ENCODE results near the gene FAM118A.
A peak's percentile ranks its signal among the peaks of the same experiment; 100 is the strongest.
"Not testable (repeated sequence)": the region's sequence is repeated elsewhere in the genome, so short reads cannot be mapped to it uniquely, and the experiment has no call there.

FAM118A gene

GRCh38 chr22:45309422-45310227, at the start of gene FAM118A:
Gene FAM118A (plus strand): TSS chr22:45309934. CDS start chr22:45322380, 12,446 bp downstream.
- peak; percentile 87 for DNase-seq

DNA sequence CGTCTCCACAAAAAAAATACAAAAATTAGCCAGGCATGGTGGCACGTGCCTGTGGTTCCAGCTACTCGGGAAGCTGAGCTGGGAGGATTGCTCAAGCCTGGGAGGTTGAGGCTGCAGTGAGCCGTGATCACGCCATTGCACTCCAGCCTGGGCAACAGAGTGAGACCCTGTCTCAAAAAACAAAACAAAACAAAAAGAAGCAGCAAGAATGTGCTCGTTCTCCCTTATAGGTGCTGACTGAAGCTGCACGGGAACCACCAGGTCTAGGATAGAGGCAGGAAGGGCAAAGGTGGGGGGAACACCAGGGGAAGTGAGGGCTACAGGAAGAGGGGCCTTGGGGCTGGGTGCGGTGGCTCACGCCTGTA, 49.4 kb upstream of the FAM118A start:
- not testable (repeated sequence) for DNase-seq

DNA sequence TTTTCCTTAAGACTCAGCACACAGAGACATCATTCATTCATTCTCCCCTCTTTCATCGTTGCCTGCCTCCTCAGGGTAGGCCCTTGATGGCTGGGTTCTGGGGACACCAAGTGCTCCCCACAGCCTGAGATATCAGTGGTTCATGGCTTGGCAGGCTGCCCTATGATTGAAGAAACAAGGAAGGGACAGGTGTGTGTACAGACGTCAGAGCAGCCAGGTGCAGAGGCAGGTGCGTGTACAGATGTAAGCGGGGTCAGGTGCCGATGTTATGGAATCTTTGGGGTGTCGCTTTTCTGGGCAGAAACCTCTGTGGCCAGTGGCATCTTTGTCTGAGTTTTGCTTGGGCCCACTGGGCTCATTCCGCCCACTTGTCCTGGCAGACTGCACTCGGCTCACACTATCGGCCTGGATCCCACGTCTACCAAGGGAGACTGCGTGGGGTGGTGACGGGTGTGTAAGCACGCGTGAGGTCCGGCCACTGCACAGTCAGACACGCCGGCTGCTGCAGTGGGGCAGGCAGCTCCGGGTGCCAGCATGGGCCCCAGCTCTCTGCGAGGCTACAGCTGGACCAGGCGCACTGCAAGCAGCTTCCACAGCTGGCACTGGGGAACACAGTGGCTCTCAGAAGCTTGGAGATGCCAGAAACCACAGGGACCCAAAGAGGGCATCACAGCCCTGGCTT, 48.2 kb upstream of the FAM118A start:
- DNase-seq, result no peak

GRCh38 chr22:45262195-45262930, 47.4 kb upstream of the FAM118A start:
- no peak for DNase-seq

- DNase-seq, result peak; percentile 44
Observed at GRCh38 chr22:45262931-45263462, 46.7 kb upstream of the FAM118A start.

DNA sequence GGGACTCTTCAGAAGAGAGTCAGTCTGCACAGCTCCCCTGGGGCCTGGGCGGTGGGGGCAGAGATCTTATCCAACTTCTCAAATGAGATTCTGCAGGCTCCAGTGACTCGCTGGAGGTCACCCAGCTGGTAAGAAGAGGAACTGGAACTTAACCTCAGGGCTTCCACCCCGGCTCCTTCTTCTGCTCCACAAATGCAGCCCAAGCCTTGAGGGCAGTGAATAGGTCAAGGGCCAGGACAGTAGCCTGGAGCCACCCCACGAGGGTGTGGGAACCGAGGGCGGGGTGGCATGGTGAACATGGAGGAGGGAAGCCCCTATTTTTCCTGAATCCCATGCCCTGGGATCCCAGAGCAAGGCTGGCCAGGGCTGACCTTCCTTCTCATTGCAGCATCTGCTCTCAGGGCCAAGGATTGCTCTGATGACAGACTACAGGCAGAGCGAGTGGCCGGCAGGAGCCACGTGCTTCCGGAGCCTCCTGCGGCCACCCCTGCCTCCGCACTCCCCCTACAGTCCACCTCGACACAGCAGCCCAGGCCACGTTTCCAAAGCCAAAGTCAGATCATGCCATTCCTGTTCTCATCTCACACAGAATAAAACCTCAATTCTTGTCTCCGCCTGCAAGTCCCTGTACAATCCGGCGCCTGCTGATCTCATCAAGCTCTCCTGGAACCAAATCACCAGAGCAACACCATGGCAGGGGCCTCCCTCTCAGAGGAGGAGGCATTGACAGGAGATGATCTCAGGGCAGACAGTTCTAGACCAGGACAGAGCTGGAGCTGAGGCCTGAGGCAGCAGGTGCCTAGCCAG, 46.1 kb upstream of the FAM118A start:
- DNase-seq, result no peak

GRCh38 chr22:45265535-45265934, 44.2 kb upstream of the FAM118A start:
- DNase-seq, result no peak

DNA sequence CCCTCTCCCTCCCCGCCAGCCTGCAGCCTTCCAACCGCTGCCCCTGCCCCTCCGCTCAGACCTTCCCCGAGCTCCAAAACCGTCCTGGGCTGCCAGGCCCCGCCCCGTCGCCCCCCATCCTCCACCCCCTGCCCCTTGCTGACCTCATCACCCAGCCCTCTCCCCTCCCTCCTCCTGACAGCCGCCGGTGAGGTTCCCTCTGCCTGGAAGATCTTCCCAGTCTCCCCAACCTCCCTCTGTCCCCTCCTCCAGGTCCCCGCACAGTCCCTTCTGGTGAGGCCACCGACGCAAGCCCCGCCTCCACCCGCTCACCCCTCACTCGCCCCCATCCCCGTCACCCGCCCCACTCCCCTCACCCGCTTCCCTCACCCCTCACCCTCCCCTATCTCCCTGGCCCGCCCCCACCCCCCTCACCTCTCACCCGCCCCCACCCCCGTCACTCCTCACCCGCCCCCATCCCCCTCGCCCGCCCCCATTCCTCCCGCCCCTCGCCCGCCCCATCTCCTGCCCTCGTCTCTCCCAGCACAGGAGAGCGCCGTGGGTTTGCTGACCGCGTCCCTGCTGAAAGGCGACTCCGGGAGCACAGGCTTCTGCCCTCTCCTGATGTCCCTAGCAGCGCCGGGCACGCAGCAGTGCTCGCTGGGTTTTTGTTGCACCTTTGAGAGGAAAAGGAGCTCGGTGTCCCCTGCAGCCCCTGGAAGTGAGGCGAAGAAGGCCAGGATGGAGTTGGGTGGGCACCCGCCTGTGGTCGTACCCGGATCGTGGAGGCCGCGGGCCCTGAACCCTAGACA, 41.4 kb upstream of the FAM118A start:
- DNase-seq, result peak; percentile 27

DNA sequence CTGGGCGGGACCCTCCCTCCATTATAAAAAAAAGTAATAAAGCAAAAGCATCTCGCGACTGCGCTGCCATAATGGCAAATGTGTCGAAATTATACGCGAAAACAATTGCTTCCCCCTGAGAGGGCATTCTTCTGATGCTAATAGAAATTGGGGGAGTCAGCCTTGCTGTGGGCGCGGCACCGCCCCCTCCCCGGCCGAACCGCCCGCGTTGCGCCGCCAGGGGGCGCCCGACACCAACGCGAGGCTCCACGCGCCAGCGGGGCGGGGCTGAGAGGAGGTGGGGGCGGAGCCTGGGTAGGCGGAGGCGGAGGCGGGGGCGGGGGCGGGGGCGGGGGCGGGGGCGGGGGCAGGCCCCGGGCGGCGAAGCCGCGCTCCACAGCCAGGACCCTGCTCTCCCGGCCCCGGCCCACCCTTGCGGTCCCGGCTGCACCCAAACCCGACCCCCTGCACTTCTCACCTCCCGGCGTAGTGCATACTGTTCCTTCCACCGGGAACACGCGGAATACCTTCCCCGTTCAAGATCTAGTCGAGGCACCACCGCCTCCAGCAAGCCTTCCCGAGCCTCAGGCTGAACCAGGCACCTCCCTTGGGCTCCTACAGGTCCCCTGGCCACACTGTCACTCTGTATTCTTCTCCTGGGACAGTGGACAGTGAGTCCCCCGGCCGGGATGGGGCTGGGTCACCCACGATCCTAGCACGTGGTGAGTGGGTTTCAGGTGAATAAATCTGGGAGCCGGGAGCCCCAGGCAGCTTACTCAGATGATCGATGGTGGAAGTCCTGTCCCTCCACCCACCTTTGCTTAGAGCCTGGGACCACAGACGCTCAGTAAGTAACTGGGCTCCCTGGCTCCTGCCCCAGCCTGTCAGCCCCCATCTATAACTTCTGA, 40.5 kb upstream of the FAM118A start:
- DNase-seq, result peak; percentile 53

GRCh38 chr22:45270095-45271020, 39.4 kb upstream of the FAM118A start:
- DNase-seq, result no peak

DNA sequence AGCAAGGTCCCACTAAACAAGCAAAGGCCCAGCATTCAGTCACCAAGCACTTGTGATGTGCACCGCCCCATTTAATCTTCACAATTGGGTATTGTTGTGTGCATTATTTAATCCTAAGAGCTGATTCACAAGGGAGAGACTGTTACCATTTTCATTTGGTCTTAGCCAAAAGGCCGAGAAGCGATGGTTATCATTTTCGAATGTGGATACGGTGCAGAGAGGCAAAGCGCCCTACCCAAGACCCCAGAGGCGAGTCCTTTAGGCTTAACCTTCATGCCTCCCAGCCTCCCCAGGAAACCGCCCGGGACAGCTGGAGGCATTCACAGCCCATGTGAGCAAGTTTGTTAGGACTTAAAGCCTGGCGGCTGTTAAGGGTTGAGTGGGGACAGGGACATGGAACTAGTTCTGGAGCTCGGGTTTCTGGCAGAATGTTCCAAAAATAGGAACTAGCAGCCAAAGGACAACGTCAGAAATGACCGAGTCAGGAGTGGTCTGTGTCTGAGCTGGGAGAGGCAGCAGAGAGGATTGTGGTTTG, 38.0 kb upstream of the FAM118A start:
- DNase-seq, result no peak

GRCh38 chr22:45272498-45272897, 37.2 kb upstream of the FAM118A start:
- no peak for DNase-seq

DNA sequence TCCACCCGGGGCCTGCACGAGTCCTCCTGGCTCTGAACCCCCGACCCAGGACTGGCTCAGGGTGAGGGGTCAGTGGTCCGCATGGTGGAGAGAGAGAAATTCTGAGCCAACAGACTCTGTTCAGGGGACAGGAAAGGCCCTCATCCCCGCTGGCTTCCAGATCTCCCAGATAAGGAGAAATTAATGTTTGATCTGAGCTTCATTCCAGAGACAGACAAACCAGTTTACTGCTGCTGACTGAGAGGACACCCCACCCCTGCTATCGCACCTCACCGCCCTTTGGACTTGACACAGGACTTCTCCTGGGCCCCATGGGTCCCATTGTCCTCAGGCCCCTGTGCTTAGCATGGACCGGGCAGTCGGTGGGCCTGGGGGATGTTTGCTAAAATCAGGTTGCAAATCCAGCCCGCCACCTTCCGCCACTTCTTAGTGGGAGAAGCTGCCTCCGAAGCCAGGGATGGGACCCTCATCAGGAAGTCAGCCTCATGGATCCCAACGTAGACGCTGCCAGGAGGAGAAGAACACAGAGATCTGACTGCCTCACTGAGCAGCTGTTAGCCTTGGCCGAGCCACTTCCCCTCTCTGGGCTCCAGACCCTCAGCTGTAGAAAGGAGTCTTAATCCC, 36.2 kb upstream of the FAM118A start:
- no peak for DNase-seq

DNA sequence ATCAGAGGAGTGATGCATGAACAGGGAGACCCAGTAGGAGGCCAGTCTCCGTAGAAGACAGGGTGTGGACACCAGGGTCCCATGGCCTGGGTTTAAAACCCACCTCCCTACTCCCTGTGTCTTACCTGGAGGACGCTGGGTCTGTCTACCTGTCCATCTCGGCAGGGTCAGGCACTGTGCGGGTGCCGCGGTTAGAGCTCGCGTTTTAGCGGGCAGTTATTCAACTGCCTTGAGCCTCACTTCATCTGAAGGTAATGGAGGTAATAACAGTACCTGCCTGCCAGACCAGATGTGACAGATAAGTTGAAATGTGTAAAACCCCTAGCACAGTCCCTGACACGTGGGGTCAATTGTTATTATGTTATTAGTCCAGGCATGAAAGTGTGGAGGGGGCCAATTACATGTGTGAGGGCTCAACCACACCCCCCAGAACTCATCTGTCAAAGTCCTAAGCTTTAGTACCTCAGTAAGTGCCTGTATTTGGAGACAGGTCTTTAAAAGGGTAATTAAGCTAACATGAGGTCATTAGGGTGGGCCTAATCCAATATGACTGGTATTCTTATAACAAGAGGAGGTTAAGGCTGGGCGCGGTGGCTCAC, 33.1 kb upstream of the FAM118A start:
- no peak for DNase-seq

GRCh38 chr22:45277720-45278119, 32.0 kb upstream of the FAM118A start:
- DNase-seq, result not testable (repeated sequence)

DNA sequence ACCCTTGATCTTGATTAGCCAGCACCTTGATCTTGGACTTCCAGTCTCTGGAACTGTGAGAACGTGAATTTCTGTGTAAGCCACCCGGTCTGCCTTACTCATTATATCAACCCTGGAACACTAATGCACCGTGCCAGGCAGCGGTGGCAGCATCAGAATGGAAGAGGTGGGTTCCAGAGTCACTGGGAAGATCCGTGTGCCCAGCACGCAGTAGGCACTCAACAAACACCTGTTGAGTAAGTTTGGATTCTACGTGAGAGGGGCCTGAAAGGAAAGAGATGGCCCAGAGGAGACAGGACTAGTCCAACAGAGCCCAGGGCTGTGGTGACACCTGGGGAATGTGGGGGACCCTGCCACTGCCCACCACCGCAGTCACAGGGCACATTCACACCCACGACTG, 31.6 kb upstream of the FAM118A start:
- no peak for DNase-seq

- no peak for DNase-seq
Observed at GRCh38 chr22:45280587-45280980, 29.1 kb upstream of the FAM118A start.

DNA sequence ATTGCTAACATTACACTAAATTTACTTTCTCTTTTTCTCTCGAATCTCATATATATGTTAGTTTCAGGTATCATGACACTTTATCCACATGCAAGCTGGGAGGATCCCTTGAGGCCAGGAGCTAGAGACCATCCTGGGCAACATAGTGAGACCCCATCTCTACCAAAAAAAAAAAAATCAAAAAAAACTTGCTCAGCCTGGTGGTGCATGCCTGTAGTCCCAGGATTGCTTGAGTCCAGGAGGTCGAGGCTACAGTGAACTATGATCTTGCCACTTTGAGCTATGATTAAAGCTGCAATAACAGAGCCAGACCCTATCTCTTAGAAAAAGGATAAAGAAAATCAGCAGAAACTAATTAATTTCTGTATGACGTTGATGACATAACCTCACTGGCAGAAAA, 28.7 kb upstream of the FAM118A start:
- DNase-seq, result no peak
